Measurements from ENCODE around the gene MTG2. TPM values are rescaled to one million over a fixed set of nuclear protein-coding genes. Genes with fewer than 3 reads are reported as not detected.

MTG2 gene
- total and polyA plus RNA-seq, 2 of the 13 experiments (the other 11 are each of a cell fraction or from before 2014, with no cell fraction given): 20.4 to 37.8 TPM

GRCh38 chr20:62146019-62146755 is 36.6 kb upstream of the MTG2 start (continued):
- TF ChIP-seq GRHL1 (CRISPR knock-in tag; conservative IDR thresholded peaks at IDR 0.05) (no peak), PRPF4 (IDR thresholded peaks at IDR 0.05; ENCODE audit: low read depth, low read length, poor library complexity, severe bottlenecking) (no peak), ZNF12 (CRISPR knock-in tag; IDR thresholded peaks at IDR 0.05) (peak; percentile 43; the same call in 1 of the 2 replicates), ZNF124 (CRISPR knock-in tag; IDR thresholded peaks at IDR 0.05) (no peak), SIN3A (IDR thresholded peaks at IDR 0.05; ENCODE audit: borderline replicate concordance, low read depth, low read length) (no peak; the same call in 1 of the 2 replicates), CBFB (CRISPR knock-in tag; IDR thresholded peaks at IDR 0.05) (peak; percentile 24; the same call in 1 of the 2 replicates), HNF4A (CRISPR knock-in tag; IDR thresholded peaks at IDR 0.05) (peak; percentile 91), SSRP1 (CRISPR knock-in tag; IDR thresholded peaks at IDR 0.05) (peak; percentile 25; the same call in 1 of the 2 replicates), ZNF362 (CRISPR knock-in tag; IDR thresholded peaks at IDR 0.05; ENCODE audit: borderline replicate concordance) (peak; percentile 93), CSRNP2 (CRISPR knock-in tag; conservative IDR thresholded peaks at IDR 0.05; ENCODE audit: low read depth) (no peak), GATAD2A (CRISPR knock-in tag; IDR thresholded peaks at IDR 0.05) (peak; percentile 67), ZNF160 (CRISPR knock-in tag; IDR thresholded peaks at IDR 0.05) (0 out of 2 replicates have a peak, but pooled peaks have one; percentile 59), HDAC6 (IDR thresholded peaks at IDR 0.05; ENCODE audit: low read depth, low read length) (no peak), POGK (CRISPR knock-in tag; conservative IDR thresholded peaks at IDR 0.05) (peak; percentile 74), ZNF501 (CRISPR knock-in tag; IDR thresholded peaks at IDR 0.05) (peak; percentile 78), MED1 (CRISPR knock-in tag; IDR thresholded peaks at IDR 0.05) (peak; percentile 44), ZSCAN21 (CRISPR knock-in tag; IDR thresholded peaks at IDR 0.05; ENCODE audit: borderline replicate concordance) (peak; percentile 76), ZNF605 (CRISPR knock-in tag; IDR thresholded peaks at IDR 0.05) (peak; percentile 62; the same call in 1 of the 2 replicates)

Data from HepG2 (cell line).